GM21723 (cell line): Measurements from ENCODE around the gene TNFSF12.
"Not testable (repeated sequence)": the region's sequence is repeated elsewhere in the genome, so short reads cannot be mapped to it uniquely, and the experiment has no call there.

ENCODE experiments used
- ATAC-seq: cut with Tn5 transposase; IDR thresholded peaks from one replicate; pipeline ENCODE4 v1.9.1; 2021; ENCODE audit warnings: mild to moderate bottlenecking, moderate library complexity; ENCODE audit not compliant: unreplicated experiment

TNFSF12 gene

DNA sequence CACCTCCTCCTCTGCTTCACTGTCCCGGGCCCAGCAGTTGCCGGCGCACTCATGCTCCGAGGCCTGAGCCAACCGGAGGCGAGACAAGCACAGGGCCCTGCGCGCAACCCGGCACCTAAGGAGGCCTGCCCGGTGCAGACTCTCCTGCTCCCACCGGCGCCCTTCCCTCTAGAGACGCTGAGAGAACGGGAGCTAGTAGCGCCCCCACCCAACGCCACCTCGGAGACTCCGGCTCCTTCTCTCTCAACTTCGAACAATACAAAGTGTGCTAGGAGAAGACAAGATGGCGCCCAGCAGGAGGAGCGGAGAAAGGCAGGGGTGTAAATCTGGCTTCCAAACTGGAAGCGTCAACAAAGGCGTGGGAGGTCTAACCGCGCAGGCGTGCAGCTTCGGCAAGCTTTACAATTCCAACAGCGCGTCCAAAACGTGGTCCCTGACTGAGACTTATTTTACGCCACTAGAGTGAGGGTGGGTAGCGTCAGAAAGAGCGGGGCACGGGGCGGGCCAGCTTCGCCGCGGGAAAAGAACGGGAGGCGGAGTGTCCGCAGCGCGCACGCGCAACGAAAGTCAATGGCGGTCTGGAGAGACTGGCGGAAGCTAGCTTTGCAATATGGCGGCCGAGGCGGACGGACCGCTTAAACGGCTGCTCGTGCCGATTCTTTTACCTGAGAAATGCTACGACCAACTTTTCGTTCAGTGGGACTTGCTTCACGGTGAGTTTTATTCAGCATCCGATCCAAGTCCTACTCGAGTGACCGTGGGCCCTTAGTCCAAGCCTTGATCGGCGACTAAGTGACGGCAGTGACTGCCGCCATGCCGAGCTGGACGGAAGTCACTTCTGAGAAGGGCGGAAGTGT is 34.6 kb downstream of the TNFSF12 start, which contains the start of gene MPDU1:
MPDU1 (plus strand) TSS at position 600 of the 857 bp plus-strand sequence; CDS start at position 611, 11 bp downstream.
- ATAC-seq, result peak; percentile 68

DNA sequence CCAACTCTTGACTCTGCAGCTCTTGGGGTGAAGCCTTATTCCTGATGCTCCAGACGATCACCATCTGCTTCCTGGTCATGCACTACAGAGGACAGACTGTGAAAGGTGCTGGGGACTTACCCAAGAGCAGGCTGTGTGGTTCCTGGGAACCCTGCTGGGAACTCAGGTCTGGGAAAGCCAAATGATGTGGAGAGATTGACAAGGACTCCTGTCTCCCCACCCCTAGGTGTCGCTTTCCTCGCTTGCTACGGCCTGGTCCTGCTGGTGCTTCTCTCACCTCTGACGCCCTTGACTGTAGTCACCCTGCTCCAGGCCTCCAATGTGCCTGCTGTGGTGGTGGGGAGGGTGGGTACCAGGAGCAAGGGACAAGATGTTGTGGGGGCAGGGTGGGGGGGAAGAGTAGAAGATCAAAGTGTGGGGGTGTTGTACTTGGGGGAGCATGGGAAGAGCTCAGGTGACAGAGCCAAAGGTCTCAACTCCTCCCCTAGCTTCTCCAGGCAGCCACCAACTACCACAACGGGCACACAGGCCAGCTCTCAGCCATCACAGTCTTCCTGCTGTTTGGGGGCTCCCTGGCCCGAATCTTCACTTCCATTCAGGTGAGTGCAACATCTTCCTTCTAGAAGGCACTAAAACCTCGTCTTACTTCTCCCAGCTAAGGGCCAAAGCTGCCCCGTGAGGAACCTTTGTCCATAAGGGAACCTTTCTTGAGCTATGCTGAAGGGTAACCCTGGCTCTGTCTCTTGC is 38.0 kb downstream of the TNFSF12 start:
- no peak for ATAC-seq

DNA sequence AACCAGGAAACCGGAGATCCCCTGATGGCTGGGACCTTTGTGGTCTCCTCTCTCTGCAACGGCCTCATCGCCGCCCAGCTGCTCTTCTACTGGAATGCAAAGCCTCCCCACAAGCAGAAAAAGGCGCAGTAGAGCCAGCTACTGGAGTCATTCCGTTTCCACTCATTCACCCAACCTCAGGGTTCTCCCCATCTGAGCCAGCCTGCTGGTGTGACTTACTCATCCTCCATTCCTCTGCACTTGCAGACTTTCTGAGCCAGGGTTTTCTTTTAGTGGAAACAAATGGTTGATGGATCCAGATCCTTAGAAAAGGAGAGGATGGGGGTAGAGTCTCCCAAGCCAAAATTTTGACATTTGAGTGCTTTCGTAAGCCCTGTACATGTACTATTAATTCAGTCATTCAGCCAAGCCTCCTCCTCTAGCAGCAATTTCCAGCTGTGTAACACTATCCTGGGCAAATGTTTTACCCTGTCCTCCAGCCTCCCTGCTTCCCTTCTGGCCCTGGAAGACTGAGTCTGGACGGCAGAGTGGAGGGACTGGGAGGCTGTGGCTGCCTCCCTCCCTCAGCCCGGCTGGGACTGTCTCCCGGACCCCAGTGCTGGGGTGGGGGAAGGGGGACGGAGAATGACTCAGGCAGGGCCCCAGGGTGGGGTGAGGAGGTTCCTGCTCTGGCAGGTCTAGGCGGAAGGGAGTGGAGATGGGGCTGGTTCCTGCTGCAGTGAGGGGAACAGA is 38.7 kb downstream of the TNFSF12 start:
- ATAC-seq, result no peak

DNA sequence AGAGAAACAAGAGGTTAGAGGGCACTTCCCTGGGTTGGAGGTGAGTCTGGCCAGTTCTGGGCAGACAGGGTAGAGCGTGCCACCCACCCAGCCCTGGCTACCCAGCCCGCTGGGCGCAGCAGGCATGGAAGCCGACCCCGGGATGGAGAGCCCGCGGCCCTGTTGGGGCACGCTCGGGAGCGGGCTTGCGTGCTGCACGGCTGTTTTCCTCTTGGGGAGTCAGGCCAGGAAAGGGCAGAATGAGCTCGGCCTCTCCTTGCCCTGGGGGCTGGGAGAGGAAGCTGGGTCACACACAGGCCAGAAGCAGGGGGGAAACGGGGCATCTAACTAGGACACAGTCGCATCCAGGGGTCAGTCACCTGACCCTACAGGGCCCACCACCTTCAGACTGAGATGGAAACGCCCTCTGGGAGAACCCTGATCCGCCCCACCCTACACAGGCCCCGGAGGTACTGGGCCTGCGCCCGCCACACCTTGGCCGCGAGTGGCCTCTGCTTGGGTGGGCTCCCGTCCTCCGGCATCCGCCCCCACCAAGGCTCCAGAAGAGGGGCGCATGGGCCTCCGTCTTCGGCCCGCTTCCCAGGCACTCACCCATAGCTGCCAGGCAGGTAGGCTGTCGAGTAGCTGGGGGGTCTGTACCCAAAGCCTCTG is 39.8 kb downstream of the TNFSF12 start:
- ATAC-seq, result no peak

DNA sequence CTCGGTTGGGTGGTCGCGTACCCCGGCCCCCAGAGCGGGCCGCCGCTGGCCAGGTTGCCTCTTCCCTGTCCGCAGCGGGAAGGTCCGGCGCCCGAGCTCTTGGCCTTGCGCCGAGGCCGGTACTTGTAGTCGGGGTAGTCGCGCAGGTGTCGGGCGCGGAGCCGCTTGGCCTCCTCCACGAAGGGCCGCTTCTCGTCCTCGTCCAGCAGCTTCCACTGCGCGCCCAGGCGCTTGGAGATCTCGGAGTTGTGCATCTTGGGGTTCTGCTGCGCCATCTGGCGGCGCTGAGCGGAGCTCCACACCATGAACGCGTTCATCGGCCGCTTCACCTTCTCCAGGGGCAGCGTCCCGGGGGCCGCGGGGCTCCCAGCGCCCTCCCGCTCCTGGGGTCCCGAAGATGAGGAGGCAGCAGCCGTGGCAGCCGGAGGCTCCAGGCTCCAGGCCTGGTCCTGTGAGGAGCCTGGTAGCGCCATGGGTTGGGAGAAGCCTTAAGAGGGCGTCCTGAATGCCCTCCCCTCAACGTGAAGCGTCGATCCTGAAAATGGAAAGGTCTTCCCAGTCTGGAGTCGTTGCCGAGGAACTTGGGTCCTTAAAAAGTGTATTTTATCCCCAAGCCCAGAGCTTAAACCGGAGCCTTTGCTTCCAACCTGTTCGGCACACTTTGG is 40.5 kb downstream of the TNFSF12 start:
- no peak for ATAC-seq

DNA sequence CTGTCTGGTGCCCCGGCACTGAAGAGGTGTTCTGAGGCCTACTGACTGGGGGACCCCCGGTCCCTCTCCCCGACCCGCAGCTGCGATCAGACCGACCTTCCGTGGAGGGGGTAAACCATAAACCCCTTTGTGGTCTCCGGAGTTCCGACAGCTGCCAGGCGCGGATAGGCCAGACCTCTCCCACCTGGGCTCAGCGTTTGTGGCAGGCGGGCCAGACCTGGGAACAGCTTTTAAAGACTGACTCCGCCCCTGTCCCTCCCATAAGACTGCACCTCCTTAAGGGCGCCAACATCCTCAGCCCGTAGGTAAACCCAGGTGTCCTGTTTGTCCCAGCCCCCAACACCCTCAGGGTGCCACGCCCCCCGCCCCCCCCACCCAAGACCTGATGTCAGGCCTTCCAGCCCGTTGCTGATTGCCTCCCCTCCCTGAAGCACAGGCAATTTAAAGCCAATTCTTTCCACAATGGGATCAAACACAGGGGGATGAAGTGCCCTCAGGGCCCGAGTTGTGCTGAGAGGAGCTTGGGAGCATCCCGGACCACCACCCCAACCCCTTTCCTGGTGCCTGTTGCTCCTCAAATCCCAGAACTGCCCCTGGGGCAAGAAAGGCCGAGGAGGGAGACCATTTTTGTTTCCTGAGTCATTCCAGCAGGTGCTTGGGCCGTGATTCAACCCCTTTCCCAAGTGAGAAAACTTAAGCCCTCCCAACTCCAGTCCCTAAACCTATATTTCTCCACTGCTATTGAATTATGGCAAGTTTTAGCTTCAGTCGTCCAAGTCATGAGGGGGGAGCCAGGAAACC is 41.2 kb downstream of the TNFSF12 start, which contains the start of gene SOX15:
SOX15 (minus strand) TSS at position 204 of the 801 bp plus-strand sequence. CDS start 418 bp downstream, outside the sequence.
- no peak for ATAC-seq

DNA sequence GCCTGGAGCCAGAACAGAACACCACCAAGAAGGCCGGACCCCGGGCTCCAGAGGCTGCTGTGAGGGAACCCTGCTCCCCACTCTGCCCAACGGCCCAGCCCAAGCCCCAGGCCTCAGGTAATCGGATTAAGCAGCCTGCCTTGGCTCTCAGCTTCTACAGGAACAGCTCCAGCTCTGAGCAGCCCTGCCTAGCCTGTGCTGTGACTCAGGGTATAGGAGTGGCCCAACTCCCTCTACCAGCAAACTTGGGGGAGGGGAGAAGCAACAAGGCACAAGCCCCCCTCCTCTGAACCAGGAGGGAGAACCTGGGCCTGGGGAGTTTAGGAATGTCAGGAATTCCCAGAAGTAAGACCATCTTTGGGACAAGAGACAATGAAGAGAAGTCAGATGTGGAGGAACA is 41.9 kb downstream of the TNFSF12 start:
- no peak for ATAC-seq

DNA sequence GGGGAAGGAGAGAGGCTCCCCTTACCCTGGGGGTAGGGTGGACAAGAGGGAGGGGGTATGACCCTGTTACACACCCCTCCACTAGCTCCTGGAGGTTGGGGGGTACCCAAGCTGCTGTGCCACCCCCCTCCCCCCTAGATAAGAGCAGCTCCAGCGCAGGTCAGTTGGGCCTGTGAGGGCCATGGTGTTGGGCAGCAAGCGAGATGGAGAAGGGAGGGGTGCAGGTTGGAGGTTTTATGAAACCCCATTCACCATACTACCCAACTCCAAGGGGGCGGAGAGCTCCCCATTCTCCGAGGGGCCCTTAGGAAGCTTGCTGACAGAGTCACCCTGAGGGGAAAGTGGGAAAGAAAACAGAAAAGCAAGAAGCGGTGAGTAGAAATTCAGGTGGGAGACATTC is 42.7 kb downstream of the TNFSF12 start:
- no peak for ATAC-seq

DNA sequence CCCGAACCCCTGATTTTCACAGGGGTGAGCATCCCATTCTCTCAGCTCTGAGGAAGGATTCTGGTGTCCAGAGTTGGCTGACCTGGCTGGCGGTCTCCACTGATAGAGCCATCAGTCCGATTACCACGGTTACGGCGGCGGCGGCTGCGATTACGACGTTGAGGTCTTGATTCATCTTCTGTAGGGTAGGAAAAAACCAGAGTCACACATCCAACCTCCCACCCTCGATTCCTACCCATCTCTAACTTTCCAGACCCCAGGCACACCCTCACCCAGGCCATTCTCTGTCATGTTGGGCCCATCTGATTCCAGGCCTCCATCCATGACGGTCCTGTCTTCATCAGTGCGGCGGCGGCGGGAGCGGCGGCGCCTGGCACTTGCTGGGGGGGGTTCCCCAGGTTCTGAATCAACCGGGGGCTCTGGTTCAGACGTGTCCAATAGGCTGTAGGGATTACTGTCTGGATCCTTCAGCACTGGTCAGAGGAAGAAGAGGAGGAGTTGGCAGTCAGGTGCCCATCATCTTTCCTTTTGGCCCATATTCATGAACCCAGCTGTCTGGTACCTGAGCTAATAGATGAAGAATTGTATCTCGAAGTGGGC is 43.7 kb downstream of the TNFSF12 start:
- ATAC-seq, result no peak

DNA sequence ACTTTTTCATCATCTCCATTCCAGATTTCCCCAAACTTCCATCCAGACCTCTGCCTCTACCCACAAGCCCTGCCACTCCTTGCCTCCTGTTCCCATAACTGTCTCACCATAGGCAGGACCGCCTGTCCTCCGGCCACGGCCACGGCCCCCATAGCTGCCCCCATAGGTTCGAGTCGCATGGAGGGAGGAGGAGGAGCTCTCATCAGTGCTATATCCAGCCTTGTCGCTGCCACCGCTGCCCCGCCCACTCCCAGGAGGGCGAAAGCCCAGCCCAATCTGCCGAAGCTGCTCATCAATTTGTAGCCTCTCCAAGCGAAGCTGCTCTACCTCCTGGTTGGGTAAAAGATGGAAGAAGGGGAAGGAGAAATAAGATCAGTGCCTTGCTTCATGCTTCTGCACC is 44.4 kb downstream of the TNFSF12 start:
- ATAC-seq, result no peak

DNA sequence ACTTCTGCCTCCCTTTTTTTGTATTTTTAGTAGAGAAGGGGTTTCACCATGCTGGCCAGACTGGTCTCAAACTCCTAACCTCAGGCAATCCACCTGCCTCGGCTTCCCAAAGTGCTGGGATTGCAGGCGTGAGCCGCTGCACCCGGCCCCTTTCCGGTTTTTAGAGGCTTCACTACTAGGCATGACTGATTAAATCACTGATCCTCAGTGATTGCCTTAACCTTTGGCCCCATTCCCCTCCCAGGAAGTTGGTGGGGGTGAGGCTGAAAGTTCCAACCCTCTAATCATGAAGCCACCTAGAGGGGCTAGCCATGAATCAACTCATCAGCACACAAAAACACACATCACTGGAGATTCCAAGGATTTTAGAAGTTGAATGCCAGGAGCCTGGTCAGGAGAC is 48.7 kb downstream of the TNFSF12 start:
- ATAC-seq, result not testable (repeated sequence)

DNA sequence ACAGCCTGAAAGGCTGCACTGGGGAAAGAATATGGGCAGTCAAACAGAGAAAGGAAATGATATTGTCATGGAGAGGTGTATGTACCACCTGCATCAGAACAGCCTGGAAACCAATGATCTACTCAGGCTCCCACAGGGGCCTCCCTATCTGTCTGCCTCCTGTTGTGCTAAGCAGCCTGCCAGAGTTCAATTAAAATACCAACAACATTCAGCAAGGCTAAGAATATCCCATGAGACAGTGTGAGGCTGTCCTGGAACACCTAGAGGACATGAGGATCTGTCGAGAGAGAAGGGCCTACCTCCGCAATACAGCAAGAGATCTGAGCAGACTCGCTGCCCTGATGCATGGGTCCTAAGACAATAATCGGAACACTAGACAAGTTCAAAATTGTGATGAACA is 57.4 kb downstream of the TNFSF12 start:
- ATAC-seq, result no peak
